OCI-LY7 (cell line): ENCODE measurements around the gene ALK.

Source experiments
- EZH2phosphoT487 ChIP-seq: fragments of 200-600 bp; sonication (generic); IDR thresholded peaks from 2 replicates; pipeline ENCODE4 v1.6.1; 2018; ENCODE audit warnings: low read depth, borderline replicate concordance, mild to moderate bottlenecking, mixed run types, antibody characterized with exemption, low read length, moderate library complexity, mixed read lengths
- TF ChIP-seq, protein P1 (sequence below): fragments of 200-600 bp; sonication (generic); conservative IDR thresholded peaks from 2 replicates; pipeline ENCODE4 v1.5.1; 2014; ENCODE audit warnings: mild to moderate bottlenecking, antibody characterized with exemption, low read length, moderate library complexity, mixed read lengths

DNA sequence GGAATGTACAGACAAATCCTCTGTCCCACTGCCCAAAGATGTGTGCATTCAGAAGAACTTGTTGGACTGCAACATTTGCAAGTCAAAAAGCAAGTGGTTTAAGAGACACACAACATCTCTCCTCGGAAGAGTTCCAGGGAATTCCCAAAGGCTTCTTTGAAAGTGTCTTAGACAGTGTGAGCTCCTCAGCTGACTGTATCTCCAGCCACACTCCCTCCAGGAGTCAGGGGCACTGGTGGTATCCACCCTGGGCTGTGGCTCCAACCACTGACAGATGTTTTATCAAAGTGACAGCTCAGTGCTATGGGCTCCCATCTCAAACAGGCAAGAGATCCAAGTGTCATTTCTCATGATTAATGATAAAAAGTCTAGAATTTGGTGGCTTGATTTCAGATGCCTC is 48.5 kb downstream of the ALK start:
- TF ChIP-seq, protein P1, sequence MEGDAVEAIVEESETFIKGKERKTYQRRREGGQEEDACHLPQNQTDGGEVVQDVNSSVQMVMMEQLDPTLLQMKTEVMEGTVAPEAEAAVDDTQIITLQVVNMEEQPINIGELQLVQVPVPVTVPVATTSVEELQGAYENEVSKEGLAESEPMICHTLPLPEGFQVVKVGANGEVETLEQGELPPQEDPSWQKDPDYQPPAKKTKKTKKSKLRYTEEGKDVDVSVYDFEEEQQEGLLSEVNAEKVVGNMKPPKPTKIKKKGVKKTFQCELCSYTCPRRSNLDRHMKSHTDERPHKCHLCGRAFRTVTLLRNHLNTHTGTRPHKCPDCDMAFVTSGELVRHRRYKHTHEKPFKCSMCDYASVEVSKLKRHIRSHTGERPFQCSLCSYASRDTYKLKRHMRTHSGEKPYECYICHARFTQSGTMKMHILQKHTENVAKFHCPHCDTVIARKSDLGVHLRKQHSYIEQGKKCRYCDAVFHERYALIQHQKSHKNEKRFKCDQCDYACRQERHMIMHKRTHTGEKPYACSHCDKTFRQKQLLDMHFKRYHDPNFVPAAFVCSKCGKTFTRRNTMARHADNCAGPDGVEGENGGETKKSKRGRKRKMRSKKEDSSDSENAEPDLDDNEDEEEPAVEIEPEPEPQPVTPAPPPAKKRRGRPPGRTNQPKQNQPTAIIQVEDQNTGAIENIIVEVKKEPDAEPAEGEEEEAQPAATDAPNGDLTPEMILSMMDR, result no peak
- TF ChIP-seq EZH2phosphoT487, result no peak
